NCI-H146 (cell line): Measurements from ENCODE around the gene FOXO1.
A peak's percentile ranks its signal among the peaks of the same experiment; 100 is the strongest.
"Not testable (repeated sequence)": the region's sequence is repeated elsewhere in the genome, so short reads cannot be mapped to it uniquely, and the experiment has no call there.

ENCODE experiments used
- DNase-seq: peaks from one replicate; lab custom pipeline; 2025; lab: John Stamatoyannopoulos, UW

The FOXO1 gene

GRCh38 chr13:40665126-40666044 lies 1.1 kb downstream of the FOXO1 start:
- DNase-seq = peak; percentile 21

GRCh38 chr13:40664350-40665125 lies 1.9 kb downstream of the FOXO1 start:
- no peak for DNase-seq

GRCh38 chr13:40664100-40664349 lies 2.4 kb downstream of the FOXO1 start:
- not testable (repeated sequence) for DNase-seq

DNA sequence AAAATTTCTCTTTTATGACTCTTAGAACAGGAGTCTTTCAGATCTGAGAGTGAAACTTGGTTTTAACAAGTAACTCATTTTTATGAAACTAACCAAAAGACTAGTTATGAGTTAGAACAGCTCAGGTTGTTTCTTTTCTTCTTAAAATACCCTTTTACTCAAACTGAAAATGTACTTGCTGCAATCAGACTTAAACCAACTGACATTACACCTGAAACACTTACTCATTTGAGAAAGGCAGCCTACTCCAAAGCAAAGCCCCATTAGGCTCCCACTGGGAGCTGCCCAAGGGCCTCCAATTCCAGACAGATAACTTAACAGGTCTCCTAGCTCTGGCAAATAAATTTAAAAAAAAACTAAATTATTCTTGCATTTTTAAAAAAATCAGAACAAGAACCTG lies 3.6 kb downstream of the FOXO1 start:
- DNase-seq = no peak

- no peak for DNase-seq
These were observed 4.4 kb downstream of the FOXO1 start for GRCh38 chr13:40661875-40662665.

GRCh38 chr13:40660692-40661091 lies 5.7 kb downstream of the FOXO1 start:
- no peak for DNase-seq

GRCh38 chr13:40660141-40660664 lies 6.2 kb downstream of the FOXO1 start:
- no peak for DNase-seq

DNA sequence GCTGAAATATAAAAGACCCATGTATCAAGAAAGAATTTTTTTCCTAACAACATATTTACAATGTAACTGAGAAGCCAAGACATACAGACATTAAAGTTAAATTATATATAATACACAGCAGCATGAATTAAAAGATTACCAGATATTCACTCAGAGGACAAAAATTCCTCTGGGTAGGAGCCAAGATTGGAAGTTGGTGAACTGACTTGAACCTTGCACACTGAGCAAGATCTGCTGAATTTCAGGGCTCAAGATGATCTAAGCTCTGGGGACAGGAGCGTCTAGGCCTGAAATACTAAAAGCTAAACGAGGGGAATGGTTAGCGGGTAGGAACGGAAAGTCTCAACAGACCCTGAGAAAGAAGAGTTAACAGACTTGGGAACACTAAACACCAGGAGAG lies 8.5 kb downstream of the FOXO1 start:
- DNase-seq = no peak

DNA sequence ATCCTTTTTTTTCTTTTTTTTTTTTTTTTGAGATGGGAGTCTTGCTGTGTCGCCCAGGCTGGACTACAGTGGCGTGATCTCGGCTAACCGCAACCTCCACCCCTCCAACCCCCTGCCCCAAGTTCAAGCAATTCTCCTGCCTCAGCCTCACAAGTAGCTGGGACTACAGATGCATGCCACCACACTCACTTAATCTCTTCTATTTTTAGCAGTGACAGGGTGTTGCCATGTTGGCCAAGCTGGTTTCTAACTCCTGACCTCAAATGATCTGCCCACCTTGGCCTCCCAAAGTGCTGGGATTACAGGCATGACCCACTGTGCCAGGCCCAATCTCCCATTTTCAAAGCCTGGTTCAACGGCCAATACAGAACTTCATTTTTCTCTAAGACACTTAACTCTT lies 9.1 kb downstream of the FOXO1 start:
- no peak for DNase-seq

GRCh38 chr13:40656358-40656757 lies 10.1 kb downstream of the FOXO1 start:
- DNase-seq = no peak

DNA sequence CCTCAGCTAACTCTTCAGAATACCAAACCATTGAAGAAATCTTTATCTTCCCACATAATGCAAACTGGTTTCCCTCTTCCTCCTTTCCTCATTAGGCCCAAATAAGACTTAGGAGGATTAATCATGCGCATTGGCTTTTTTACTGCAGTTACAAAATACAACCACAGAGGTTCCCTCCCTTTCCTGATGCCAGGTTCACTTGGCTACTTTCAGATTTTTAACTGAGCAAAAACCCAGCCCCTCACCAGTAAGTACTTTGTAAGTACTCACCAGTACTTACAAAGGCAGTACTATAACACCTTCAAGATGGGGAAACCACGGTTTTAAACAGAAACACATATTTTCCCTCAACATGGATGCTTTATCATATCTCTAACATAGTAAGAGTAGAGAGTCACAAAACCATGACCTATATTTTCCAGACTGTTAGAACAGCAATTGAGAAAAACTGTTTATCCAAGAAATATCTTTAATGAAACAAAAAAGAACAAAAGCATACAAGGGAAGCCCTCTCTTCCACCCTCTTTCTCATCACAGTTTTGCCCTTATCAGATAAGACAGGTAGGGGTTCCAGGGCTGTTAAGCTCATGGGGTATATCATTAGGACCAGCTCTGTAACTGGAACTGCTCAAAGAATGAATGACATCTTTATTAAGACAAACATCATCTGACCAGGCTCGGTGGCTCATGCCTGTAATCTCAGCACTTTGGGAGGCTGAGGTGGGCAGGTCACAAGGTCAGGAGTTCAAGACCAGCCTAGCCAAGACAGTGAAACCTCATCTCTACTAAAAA lies 12.7 kb downstream of the FOXO1 start:
- DNase-seq = no peak

DNA sequence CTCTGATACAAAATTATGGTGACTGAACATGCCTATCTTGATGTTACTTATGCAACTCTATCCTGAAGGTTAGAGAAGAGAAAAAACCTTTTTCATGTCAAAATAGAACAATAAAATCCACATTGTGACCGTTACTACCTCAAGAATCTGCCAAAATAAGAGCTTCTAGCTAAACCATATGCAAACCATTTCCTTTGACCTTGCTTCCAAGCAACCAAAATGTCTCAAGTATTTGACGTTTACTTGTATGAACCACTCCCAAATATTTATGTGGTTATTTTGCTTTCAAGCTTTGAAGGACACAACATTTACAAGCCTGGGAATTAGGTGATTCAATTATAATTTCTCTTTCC lies 13.9 kb downstream of the FOXO1 start:
- no peak for DNase-seq

GRCh38 chr13:40651866-40652587 lies 14.4 kb downstream of the FOXO1 start:
- no peak for DNase-seq

- DNase-seq = no peak
These were observed 17.6 kb downstream of the FOXO1 start for GRCh38 chr13:40648841-40649240.

DNA sequence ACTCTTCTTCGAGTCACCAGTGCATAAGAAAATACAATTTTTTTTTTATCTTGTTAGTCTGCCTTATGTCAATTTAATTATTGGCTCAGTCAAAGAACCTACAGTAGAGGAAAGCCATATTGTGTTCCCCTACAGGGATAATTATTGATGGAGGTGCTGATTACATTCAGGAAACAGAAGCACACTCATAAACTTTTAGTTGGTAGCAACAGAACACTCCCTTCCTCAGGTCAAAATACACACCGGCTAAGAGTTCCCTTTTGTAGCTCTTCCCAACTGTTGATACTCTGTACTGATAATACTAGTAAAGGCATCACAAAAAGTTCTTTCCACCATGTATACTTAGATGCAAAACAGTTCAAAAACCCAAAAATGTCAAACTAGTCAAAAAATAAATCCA lies 18.4 kb downstream of the FOXO1 start:
- DNase-seq = no peak

GRCh38 chr13:40644838-40645604 lies 21.4 kb downstream of the FOXO1 start:
- DNase-seq = no peak

DNA sequence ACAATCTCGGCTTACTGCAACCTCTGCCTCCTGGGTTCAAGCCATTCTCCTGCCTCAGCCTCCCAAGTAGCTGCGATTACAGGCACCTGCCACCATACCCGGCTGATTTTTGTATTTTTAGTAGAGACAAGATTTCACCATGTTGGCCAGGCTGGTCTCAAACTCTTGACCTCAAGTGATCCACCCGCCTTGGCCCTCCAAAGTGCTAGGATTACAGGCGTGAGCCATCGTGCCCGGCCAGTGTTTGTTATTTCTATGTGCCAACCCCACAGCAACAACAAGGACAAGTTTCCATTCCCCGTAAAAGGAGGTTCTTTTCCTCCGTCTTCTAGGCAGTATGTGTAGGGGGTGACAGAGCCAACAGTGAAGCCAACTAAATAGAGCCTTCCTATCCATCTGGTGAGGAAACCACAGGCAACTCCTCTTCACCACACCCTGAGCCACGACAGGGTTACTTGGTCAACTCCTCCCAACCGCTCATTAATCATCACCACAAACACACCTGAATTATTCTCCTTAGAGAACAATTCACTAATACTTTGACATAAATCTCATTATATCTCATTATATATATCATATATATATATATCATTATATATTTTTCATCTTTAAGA lies 25.5 kb downstream of the FOXO1 start:
- no peak for DNase-seq

DNA sequence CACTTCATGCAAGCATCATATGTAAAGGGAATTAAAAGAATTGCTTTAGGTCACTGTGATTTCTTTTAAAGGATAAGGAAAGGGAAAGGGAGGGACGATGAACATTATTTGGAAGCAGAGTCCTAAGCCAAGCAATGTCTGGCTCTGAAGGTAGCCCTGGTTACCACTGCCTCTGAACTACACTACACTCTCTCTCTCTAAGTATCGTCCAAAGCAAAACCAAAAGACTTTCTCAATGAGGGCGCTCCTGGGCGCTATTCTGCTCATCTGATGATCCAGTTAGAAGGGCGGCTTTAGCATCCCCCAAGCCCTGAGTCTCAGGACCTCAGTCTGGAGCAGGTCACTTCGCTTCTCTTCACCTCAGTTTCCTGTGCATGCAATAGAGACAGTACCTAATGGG lies 26.2 kb downstream of the FOXO1 start:
- DNase-seq = no peak

GRCh38 chr13:40639221-40639681 lies 27.2 kb downstream of the FOXO1 start:
- no peak for DNase-seq

DNA sequence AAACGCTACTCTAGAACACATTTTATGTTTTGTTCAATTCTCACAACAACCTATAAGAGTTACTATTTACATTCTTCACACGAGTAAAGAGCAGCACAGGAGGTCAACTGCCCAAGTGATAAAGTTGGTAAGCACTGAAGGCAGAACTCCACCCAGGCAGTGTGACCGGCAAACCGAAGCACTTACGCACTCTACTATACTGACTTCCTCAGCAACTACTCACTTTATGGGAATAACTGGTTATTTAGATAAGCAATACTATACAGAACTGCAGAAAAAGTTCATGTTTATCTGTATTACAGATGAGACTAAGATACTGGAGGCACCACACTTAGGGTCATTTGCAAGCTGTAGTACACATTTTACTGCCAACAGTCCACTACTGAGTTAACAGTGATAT lies 28.8 kb downstream of the FOXO1 start:
- DNase-seq = no peak
